ENCODE measurements around the gene GHR.

DNA sequence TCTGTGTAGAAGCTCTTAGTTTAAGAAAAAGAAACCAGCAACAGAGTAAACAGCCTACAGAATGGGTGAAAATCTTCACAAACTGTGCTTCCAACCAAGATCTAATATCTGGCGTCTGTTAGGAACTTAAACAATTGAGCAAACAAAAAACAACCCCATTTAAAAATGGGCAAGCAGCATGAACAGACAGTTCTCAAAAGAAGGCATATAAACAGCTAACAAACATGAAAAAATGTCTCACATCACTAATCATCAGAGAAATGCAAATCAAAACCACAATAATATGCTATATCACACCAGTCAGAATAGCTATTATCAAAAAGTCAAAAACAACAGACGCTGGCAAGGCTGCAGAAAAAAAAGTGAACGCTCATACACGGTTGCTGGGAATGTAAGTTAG lies 249.7 kb downstream of the GHR start:
- TF ChIP-seq, protein P1, sequence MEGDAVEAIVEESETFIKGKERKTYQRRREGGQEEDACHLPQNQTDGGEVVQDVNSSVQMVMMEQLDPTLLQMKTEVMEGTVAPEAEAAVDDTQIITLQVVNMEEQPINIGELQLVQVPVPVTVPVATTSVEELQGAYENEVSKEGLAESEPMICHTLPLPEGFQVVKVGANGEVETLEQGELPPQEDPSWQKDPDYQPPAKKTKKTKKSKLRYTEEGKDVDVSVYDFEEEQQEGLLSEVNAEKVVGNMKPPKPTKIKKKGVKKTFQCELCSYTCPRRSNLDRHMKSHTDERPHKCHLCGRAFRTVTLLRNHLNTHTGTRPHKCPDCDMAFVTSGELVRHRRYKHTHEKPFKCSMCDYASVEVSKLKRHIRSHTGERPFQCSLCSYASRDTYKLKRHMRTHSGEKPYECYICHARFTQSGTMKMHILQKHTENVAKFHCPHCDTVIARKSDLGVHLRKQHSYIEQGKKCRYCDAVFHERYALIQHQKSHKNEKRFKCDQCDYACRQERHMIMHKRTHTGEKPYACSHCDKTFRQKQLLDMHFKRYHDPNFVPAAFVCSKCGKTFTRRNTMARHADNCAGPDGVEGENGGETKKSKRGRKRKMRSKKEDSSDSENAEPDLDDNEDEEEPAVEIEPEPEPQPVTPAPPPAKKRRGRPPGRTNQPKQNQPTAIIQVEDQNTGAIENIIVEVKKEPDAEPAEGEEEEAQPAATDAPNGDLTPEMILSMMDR (IDR thresholded peaks at IDR 0.05; ENCODE audit: low read depth, low read length) = no peak
- TF ChIP-seq POLR2A (IDR thresholded peaks at IDR 0.05; ENCODE audit: extremely low read depth, insufficient read length) = no peak
- TF ChIP-seq, protein P2, sequence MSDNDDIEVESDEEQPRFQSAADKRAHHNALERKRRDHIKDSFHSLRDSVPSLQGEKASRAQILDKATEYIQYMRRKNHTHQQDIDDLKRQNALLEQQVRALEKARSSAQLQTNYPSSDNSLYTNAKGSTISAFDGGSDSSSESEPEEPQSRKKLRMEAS (IDR thresholded peaks at IDR 0.05; ENCODE audit: low read depth, low read length) = no peak

All from NB4 (cell line).